Measurements from ENCODE around the gene LMX1A. TPM values are rescaled to one million over a fixed set of nuclear protein-coding genes. Genes with fewer than 3 reads are reported as not detected.
A peak's percentile ranks its signal among the peaks of the same experiment; 100 is the strongest.

LMX1A gene
- total and polyA plus RNA-seq, 9 of the 15 experiments (the other 6 are each of a cell fraction or from before 2014, with no cell fraction given), result not detected

DNA sequence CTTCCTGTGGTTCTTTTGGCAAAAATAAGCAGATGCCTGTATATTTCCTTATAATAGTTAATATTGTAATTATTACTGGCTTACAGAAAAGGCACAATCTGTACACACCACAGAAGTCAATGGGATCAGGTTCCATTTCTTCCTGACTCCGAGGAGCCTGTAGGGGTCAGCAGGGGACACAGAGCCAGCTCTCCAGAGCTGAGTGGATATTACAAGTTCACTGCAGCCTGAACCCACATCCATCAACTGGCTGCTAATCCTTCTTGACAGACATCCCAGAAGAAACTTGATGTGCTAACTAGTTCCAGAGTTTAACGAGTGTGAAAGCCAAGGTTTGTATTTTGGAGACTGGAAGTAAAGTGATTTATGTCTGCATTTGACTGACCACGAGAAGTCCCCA lies 203.8 kb downstream of the LMX1A start:
- Histone ChIP-seq H3K9ac (ENCODE audit: insufficient read depth in 1 of 2, low read depth in 2 of 2, low read length in 2 of 2) (no peak overlapping the region), H3K9me3 (replicated peaks; ENCODE audit: control insufficient read depth, insufficient read depth, low read depth, low read length) (no peaks in the 10 kb centered on the region), H2AFZ (ENCODE audit: low read depth, low read length) (no peak overlapping the region), H3K4me2 (ENCODE audit: insufficient read depth, low read length) (no peak overlapping the region), H3K4me1 (replicated peaks in 1 of 2; ENCODE audit: control insufficient read depth in 2 of 2, insufficient read depth in 2 of 2, low read length in 2 of 2) (no peaks in the 10 kb centered on the region), H3K27ac (ENCODE audit: extremely low read depth, low read depth, low read length) (no peak overlapping the region), H4K20me1 (replicated peaks; ENCODE audit: control insufficient read depth, insufficient read depth, low read length) (no peaks in the 10 kb centered on the region), H3K9me1 (ENCODE audit: control insufficient read depth, insufficient read depth, low read length) (no peaks in the 10 kb centered on the region), H3K27me3 (ENCODE audit: control insufficient read depth in 2 of 2, insufficient read depth in 2 of 2, low read length in 2 of 2) (peaks cover 0 to 3% of the 10 kb centered on the region in 2 experiments; a peak in 1 of 5 replicates), H3K4me3 (no peak overlapping the region), H3K79me2 (ENCODE audit: control insufficient read depth, insufficient read depth, low read length) (no peaks in the 10 kb centered on the region), H3K36me3 (ENCODE audit: control insufficient read depth, insufficient read depth, low read length) (no peaks in the 10 kb centered on the region)
- ATAC-seq, result peak; percentile 80
- BruUV-seq (replicated peaks), result no TSS peak
- TF ChIP-seq ETV5 (CRISPR knock-in tag; IDR thresholded peaks at IDR 0.05; ENCODE audit: low read depth), result no peak
- no peak for TF ChIP-seq PBX2 (CRISPR knock-in tag; IDR thresholded peaks at IDR 0.05; ENCODE audit: low read depth)
- TF ChIP-seq PBX2 (tag; conservative IDR thresholded peaks at IDR 0.05; ENCODE audit: low read depth), result peak; percentile 80
- TF ChIP-seq, protein P1, sequence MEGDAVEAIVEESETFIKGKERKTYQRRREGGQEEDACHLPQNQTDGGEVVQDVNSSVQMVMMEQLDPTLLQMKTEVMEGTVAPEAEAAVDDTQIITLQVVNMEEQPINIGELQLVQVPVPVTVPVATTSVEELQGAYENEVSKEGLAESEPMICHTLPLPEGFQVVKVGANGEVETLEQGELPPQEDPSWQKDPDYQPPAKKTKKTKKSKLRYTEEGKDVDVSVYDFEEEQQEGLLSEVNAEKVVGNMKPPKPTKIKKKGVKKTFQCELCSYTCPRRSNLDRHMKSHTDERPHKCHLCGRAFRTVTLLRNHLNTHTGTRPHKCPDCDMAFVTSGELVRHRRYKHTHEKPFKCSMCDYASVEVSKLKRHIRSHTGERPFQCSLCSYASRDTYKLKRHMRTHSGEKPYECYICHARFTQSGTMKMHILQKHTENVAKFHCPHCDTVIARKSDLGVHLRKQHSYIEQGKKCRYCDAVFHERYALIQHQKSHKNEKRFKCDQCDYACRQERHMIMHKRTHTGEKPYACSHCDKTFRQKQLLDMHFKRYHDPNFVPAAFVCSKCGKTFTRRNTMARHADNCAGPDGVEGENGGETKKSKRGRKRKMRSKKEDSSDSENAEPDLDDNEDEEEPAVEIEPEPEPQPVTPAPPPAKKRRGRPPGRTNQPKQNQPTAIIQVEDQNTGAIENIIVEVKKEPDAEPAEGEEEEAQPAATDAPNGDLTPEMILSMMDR (IDR thresholded peaks at IDR 0.05 in 2 of 3, conservative IDR thresholded peaks at IDR 0.05 in 1 of 3; ENCODE audit: insufficient read depth in 2 of 3, low read depth in 1 of 3, low read length in 3 of 3), result peak; percentile 26 to 48 (median 46); a peak in 5 of 6 replicates
- peak; percentile 59 for TF ChIP-seq MEIS2 (IDR thresholded peaks at IDR 0.05; ENCODE audit: partially characterized antibody)
- TF ChIP-seq L3MBTL2 (IDR thresholded peaks at IDR 0.05), result no peak
- peak; percentile 30 to 52 for TF ChIP-seq RAD21 (CRISPR knock-in tag; conservative IDR thresholded peaks at IDR 0.05 in 1 of 2, IDR thresholded peaks at IDR 0.05 in 1 of 2)
- TF ChIP-seq, protein P2, sequence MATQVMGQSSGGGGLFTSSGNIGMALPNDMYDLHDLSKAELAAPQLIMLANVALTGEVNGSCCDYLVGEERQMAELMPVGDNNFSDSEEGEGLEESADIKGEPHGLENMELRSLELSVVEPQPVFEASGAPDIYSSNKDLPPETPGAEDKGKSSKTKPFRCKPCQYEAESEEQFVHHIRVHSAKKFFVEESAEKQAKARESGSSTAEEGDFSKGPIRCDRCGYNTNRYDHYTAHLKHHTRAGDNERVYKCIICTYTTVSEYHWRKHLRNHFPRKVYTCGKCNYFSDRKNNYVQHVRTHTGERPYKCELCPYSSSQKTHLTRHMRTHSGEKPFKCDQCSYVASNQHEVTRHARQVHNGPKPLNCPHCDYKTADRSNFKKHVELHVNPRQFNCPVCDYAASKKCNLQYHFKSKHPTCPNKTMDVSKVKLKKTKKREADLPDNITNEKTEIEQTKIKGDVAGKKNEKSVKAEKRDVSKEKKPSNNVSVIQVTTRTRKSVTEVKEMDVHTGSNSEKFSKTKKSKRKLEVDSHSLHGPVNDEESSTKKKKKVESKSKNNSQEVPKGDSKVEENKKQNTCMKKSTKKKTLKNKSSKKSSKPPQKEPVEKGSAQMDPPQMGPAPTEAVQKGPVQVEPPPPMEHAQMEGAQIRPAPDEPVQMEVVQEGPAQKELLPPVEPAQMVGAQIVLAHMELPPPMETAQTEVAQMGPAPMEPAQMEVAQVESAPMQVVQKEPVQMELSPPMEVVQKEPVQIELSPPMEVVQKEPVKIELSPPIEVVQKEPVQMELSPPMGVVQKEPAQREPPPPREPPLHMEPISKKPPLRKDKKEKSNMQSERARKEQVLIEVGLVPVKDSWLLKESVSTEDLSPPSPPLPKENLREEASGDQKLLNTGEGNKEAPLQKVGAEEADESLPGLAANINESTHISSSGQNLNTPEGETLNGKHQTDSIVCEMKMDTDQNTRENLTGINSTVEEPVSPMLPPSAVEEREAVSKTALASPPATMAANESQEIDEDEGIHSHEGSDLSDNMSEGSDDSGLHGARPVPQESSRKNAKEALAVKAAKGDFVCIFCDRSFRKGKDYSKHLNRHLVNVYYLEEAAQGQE (IDR thresholded peaks at IDR 0.05; ENCODE audit: borderline replicate concordance), result 0 out of 2 replicates have a peak, but pooled peaks have one; percentile 14
- TF ChIP-seq, protein P2 (CRISPR knock-in tag; IDR thresholded peaks at IDR 0.05; ENCODE audit: low read depth), result no peak
- in situ Hi-C loops (cut with MboI), result no loop called here
- CTCF ChIA-PET (ENCODE audit: low intra/inter-chr PET ratio), result no interaction called here
- DNase-seq (ENCODE audit: extremely low read depth in 1 of 4, low spot score in 3 of 4), result peak in 2 of 4 experiments; percentile 13 to 22
- FAIRE-seq, result no peak
- intact Hi-C loops (cut with micrococcal nuclease), result no loop called here
- POLR2A ChIA-PET, result no interaction called here
- WGBS (ENCODE audit: insufficient coverage, low coverage, missing lambda C conversion rate), result 4% methylated on average over 3 of the region's 3 CpGs
